ENCODE results near the gene DOCK1. TPM values are rescaled to one million over a fixed set of nuclear protein-coding genes. Genes with fewer than 3 reads are reported as not detected.

The DOCK1 gene
- polyA plus RNA-seq, 1 donor from 2014 or later: 2.7 TPM

DNA sequence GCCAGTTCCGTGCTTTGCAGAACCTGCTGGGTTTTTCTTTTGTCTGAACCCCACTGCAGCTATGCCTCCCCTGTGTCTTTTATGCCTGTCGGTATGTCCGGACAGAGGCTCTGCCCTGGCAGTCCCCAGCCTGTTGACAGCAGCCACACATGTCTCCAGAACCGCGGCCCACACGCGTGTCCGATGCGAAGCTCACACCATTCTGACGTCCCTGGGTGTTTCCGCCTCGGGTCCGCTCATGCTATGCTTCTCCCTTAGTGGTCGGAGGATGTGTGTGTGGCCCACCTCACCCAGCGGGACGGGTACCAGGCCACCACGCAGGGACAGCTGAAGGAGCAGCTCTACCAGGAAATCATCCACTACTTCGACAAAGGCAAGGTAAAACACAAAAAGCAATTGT lies 479.3 kb downstream of the DOCK1 start:
- H3F3A ChIP-seq (ENCODE audit: insufficient read depth, low read length, poor library complexity, severe bottlenecking): no peaks in the 10 kb centered on the region

GRCh38 chr10:127385066-127385465 lies 479.8 kb downstream of the DOCK1 start:
- H3F3A ChIP-seq (ENCODE audit: insufficient read depth, low read length, poor library complexity, severe bottlenecking): no peaks in the 10 kb centered on the region

More for the DNA sequence above, 479.3 kb downstream of the DOCK1 start:
- Histone ChIP-seq H4K20me1 (ENCODE audit: insufficient read depth) (no peaks in the 10 kb centered on the region), H3K36me3 (ENCODE audit: insufficient read depth, low read length) (no peaks in the 10 kb centered on the region), H3K9me2 (ENCODE audit: insufficient read depth, low read length) (no peaks in the 10 kb centered on the region), H2AFZ (ENCODE audit: low read depth, low read length) (no peak overlapping the region), H3K79me2 (replicated peaks; ENCODE audit: insufficient read depth, low read length) (no peaks in the 10 kb centered on the region), H3K4me2 (ENCODE audit: low read length) (no peak overlapping the region), H3K9me3 (ENCODE audit: low read length) (no peaks in the 10 kb centered on the region), H3K27me3 (ENCODE audit: insufficient read depth, low read depth, low read length) (no peaks in the 10 kb centered on the region), H3K9ac (ENCODE audit: low read length) (no peak overlapping the region), H3K27ac (ENCODE audit: low read length) (no peak overlapping the region), H3K4me3 (ENCODE audit: low read length) (no peak overlapping the region)
- no peak for TF ChIP-seq MXI1 (conservative IDR thresholded peaks at IDR 0.05; ENCODE audit: poor library complexity, severe bottlenecking)
- TF ChIP-seq EP300 (conservative IDR thresholded peaks at IDR 0.05; ENCODE audit: poor library complexity, severe bottlenecking): no peak
- TF ChIP-seq TAF1 (IDR thresholded peaks at IDR 0.05; ENCODE audit: low read depth): no peak
- no peak for TF ChIP-seq EZH2 (IDR thresholded peaks at IDR 0.05; ENCODE audit: borderline replicate concordance, insufficient read depth, low read length, poor library complexity, severe bottlenecking)

GRCh38 chr10:127386606-127387327 lies 481.5 kb downstream of the DOCK1 start:
- Histone ChIP-seq H4K20me1 (ENCODE audit: insufficient read depth) (no peaks in the 10 kb centered on the region), H3K4me2 (ENCODE audit: low read length) (no peak overlapping the region), H3K79me2 (replicated peaks; ENCODE audit: insufficient read depth, low read length) (no peaks in the 10 kb centered on the region), H3K27me3 (ENCODE audit: insufficient read depth, low read depth, low read length) (no peaks in the 10 kb centered on the region), H3K27ac (ENCODE audit: low read length) (no peak overlapping the region), H3K9me3 (ENCODE audit: low read length) (no peaks in the 10 kb centered on the region), H3K9ac (ENCODE audit: low read length) (no peak overlapping the region), H2AFZ (ENCODE audit: low read depth, low read length) (no peak overlapping the region), H3K4me3 (ENCODE audit: low read length) (no peak overlapping the region), H3K36me3 (ENCODE audit: insufficient read depth, low read length) (no peaks in the 10 kb centered on the region), H3F3A (ENCODE audit: insufficient read depth, low read length, poor library complexity, severe bottlenecking) (no peaks in the 10 kb centered on the region), H3K9me2 (ENCODE audit: insufficient read depth, low read length) (no peaks in the 10 kb centered on the region)
- TF ChIP-seq, protein P1, sequence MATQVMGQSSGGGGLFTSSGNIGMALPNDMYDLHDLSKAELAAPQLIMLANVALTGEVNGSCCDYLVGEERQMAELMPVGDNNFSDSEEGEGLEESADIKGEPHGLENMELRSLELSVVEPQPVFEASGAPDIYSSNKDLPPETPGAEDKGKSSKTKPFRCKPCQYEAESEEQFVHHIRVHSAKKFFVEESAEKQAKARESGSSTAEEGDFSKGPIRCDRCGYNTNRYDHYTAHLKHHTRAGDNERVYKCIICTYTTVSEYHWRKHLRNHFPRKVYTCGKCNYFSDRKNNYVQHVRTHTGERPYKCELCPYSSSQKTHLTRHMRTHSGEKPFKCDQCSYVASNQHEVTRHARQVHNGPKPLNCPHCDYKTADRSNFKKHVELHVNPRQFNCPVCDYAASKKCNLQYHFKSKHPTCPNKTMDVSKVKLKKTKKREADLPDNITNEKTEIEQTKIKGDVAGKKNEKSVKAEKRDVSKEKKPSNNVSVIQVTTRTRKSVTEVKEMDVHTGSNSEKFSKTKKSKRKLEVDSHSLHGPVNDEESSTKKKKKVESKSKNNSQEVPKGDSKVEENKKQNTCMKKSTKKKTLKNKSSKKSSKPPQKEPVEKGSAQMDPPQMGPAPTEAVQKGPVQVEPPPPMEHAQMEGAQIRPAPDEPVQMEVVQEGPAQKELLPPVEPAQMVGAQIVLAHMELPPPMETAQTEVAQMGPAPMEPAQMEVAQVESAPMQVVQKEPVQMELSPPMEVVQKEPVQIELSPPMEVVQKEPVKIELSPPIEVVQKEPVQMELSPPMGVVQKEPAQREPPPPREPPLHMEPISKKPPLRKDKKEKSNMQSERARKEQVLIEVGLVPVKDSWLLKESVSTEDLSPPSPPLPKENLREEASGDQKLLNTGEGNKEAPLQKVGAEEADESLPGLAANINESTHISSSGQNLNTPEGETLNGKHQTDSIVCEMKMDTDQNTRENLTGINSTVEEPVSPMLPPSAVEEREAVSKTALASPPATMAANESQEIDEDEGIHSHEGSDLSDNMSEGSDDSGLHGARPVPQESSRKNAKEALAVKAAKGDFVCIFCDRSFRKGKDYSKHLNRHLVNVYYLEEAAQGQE (IDR thresholded peaks at IDR 0.05; ENCODE audit: borderline replicate concordance): no peak
- TF ChIP-seq POLR2AphosphoS5 (IDR thresholded peaks at IDR 0.05): no peak

More at GRCh38 chr10:127385066-127385465, 479.8 kb downstream of the DOCK1 start:
- Histone ChIP-seq H3K27ac (ENCODE audit: low read length) (no peak overlapping the region), H4K20me1 (ENCODE audit: insufficient read depth) (no peaks in the 10 kb centered on the region), H3K9ac (ENCODE audit: low read length) (no peak overlapping the region), H3K79me2 (replicated peaks; ENCODE audit: insufficient read depth, low read length) (no peaks in the 10 kb centered on the region), H2AFZ (ENCODE audit: low read depth, low read length) (no peak overlapping the region), H3K9me2 (ENCODE audit: insufficient read depth, low read length) (no peaks in the 10 kb centered on the region), H3K4me2 (ENCODE audit: low read length) (no peak overlapping the region), H3K4me3 (ENCODE audit: low read length) (no peak overlapping the region), H3K9me3 (ENCODE audit: low read length) (no peaks in the 10 kb centered on the region), H3K27me3 (ENCODE audit: insufficient read depth, low read depth, low read length) (no peaks in the 10 kb centered on the region), H3K36me3 (ENCODE audit: insufficient read depth, low read length) (no peaks in the 10 kb centered on the region)
- TF ChIP-seq EP300 (conservative IDR thresholded peaks at IDR 0.05; ENCODE audit: poor library complexity, severe bottlenecking) (no peak), MXI1 (conservative IDR thresholded peaks at IDR 0.05; ENCODE audit: poor library complexity, severe bottlenecking) (no peak), TAF1 (IDR thresholded peaks at IDR 0.05; ENCODE audit: low read depth) (no peak)
- TF ChIP-seq, protein P2, sequence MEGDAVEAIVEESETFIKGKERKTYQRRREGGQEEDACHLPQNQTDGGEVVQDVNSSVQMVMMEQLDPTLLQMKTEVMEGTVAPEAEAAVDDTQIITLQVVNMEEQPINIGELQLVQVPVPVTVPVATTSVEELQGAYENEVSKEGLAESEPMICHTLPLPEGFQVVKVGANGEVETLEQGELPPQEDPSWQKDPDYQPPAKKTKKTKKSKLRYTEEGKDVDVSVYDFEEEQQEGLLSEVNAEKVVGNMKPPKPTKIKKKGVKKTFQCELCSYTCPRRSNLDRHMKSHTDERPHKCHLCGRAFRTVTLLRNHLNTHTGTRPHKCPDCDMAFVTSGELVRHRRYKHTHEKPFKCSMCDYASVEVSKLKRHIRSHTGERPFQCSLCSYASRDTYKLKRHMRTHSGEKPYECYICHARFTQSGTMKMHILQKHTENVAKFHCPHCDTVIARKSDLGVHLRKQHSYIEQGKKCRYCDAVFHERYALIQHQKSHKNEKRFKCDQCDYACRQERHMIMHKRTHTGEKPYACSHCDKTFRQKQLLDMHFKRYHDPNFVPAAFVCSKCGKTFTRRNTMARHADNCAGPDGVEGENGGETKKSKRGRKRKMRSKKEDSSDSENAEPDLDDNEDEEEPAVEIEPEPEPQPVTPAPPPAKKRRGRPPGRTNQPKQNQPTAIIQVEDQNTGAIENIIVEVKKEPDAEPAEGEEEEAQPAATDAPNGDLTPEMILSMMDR (IDR thresholded peaks at IDR 0.05; ENCODE audit: poor library complexity, severe bottlenecking): no peak

Data from neural cell (in vitro differentiated cells).